GM21825 (cell line): ENCODE measurements around the gene ATG10.
A peak's percentile ranks its signal among the peaks of the same experiment; 100 is the strongest.
"Not testable (repeated sequence)": the region's sequence is repeated elsewhere in the genome, so short reads cannot be mapped to it uniquely, and the experiment has no call there.

Source experiments
- ATAC-seq: cut with Tn5 transposase; IDR thresholded peaks from one replicate; pipeline ENCODE4 v1.9.1; 2021; ENCODE audit warnings: mild to moderate bottlenecking, moderate library complexity; ENCODE audit not compliant: unreplicated experiment

ATG10 gene

GRCh38 chr5:82050955-82051354 is 79.1 kb downstream of the ATG10 start:
- ATAC-seq: no peak

GRCh38 chr5:82054004-82054710 is 82.3 kb downstream of the ATG10 start:
- no peak for ATAC-seq

GRCh38 chr5:82057051-82057450 is 85.2 kb downstream of the ATG10 start:
- no peak for ATAC-seq

GRCh38 chr5:82058710-82059109 is 86.9 kb downstream of the ATG10 start:
- no peak for ATAC-seq

GRCh38 chr5:82066791-82067190 is 95.0 kb downstream of the ATG10 start:
- ATAC-seq: no peak

GRCh38 chr5:82068042-82068441 is 96.2 kb downstream of the ATG10 start:
- not testable (repeated sequence) for ATAC-seq

- ATAC-seq: no peak
Observed at GRCh38 chr5:82068723-82069122, 96.9 kb downstream of the ATG10 start.

GRCh38 chr5:82072138-82072537 is 100.3 kb downstream of the ATG10 start:
- ATAC-seq: no peak

GRCh38 chr5:82073179-82073578 is 101.4 kb downstream of the ATG10 start:
- no peak for ATAC-seq

- no peak for ATAC-seq
Observed at GRCh38 chr5:82074950-82075349, 103.1 kb downstream of the ATG10 start.

- no peak for ATAC-seq
Observed at GRCh38 chr5:82077496-82077895, 105.7 kb downstream of the ATG10 start.

GRCh38 chr5:82091617-82092016 is 119.8 kb downstream of the ATG10 start:
- no peak for ATAC-seq

GRCh38 chr5:82095536-82095935 is 123.7 kb downstream of the ATG10 start:
- no peak for ATAC-seq

GRCh38 chr5:82096249-82096648 is 124.4 kb downstream of the ATG10 start:
- ATAC-seq: no peak

- ATAC-seq: peak; percentile 92
Observed at GRCh38 chr5:82100303-82101077, 128.7 kb downstream of the ATG10 start.

- ATAC-seq: no peak
Observed at GRCh38 chr5:82104872-82105271, 133.0 kb downstream of the ATG10 start.

- ATAC-seq: no peak
Observed at GRCh38 chr5:82105457-82105856, 133.6 kb downstream of the ATG10 start.

- no peak for ATAC-seq
Observed at GRCh38 chr5:82106207-82106606, 134.4 kb downstream of the ATG10 start.

GRCh38 chr5:82106756-82107155 is 134.9 kb downstream of the ATG10 start:
- no peak for ATAC-seq

GRCh38 chr5:82107267-82107666 is 135.4 kb downstream of the ATG10 start:
- peak; percentile 48 for ATAC-seq

GRCh38 chr5:82109013-82109412 is 137.2 kb downstream of the ATG10 start:
- no peak for ATAC-seq

GRCh38 chr5:82109915-82110314 is 138.1 kb downstream of the ATG10 start:
- ATAC-seq: not testable (repeated sequence)
